AG04450 (cell line): ENCODE measurements around the gene LTBP2. TPM values are rescaled to one million over a fixed set of nuclear protein-coding genes. Genes with fewer than 3 reads are reported as not detected.

Source experiments
- CTCF ChIA-PET: fragments of 300-600, 350-600 bp; formaldehyde crosslinking; extraction: SDS; loops from one replicate; lab custom pipeline; 2022; ENCODE audit warnings: antibody characterized with exemption, inconsistent platforms; lab: Charles Lee
- POLR2A ChIA-PET: fragments of 350-600 bp; formaldehyde crosslinking; extraction: SDS; loops from one replicate; lab custom pipeline; 2021; ENCODE audit warnings: antibody characterized with exemption, inconsistent platforms; lab: Yijun Ruan, JAX
- DNase-seq: peaks from one replicate; pipeline ENCODE4 v3.0.0-alpha.2; 2011; ENCODE audit warnings: low read depth, low spot score
- H3K27ac ChIP-seq: one replicate; pipeline ENCODE4 v1.5.1; 2012; ENCODE audit warnings: low read depth, low read length, control low read depth
- H3K27me3 ChIP-seq: one replicate; pipeline ENCODE4 v1.6.0; 2012; ENCODE audit warnings: low read length; ENCODE audit not compliant: control insufficient read depth, insufficient read depth
- H3K4me3 ChIP-seq: 2 replicates; pipeline ENCODE4 v1.5.1; 2011; ENCODE audit warnings: mild to moderate bottlenecking, low read depth, low read length, control low read depth
- H3K9me3 ChIP-seq: 2 replicates; pipeline ENCODE4 v1.5.1; 2012; ENCODE audit warnings: low read length; ENCODE audit not compliant: control insufficient read depth, insufficient read depth
- polyA plus RNA-seq: library from polyadenylated mRNA; depleted of rRNA; stranded (reverse); fragments of >200 nt; gene quantifications from 2 replicates; pipeline ENCODE4 v1.2.3, GENCODE V29; 2011
- TF ChIP-seq, protein P1 (sequence below): IDR thresholded peaks from 2 replicates; pipeline ENCODE4 v1.5.1; 2011; ENCODE audit warnings: low read depth, low read length, control low read depth, inconsistent platforms

Gene LTBP2
- polyA plus RNA-seq, 1 experiment = 44.3 TPM

DNA sequence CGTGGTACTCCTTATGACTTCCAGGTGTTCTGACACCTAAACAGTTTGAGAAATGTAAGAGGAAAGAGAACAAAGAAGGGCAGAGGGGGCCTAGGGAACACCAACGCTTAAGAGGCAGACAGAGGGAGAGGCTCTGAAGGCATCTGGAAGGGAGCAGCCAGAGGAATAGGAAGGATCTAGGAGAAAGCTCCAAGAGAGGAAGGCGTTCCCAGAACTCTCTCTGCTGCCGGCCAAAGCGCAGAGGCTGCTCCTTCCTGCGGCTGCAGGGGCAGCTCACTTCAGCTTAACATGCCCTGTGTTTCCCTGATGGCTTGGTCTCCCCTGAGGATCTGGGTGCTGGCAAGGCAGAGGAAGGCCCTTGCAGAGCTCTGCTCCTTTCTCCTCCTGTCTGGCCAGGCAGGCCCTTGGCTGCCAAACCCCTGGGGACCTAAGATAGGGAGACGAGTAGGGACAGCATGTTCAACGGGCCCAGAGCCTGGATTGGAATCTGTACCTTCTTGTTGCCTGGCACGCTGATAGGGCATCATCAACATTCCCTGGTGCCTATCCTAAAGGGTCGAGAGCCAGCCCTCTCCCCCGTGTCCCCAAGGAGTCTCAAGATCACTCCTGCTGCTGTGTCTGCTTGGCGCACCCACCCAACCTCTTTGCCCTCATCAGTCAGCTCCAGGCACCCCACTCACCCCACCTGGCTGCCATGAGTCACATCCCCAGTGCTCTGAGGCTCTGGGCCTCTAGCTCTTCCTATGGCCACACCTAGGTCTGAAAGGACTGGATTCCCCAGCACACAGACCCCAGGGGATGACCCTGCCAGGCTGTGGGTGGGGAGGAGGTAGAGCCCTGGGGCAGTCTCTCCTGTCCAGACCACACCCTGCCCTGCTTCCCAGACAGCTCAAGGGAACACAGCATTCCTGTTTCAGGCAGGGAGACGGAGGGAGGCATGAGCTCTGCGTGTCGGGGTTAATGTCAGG, 45.6 kb downstream of the LTBP2 start:
- H3K27ac ChIP-seq = peak overlapping the region; percentile 47
- CTCF ChIA-PET = interaction anchor here (0.6 to 2.0 kb wide), 4 partner anchors 23 to 64 kb away, joined by 4 to 7 read pairs (median 4); no protein-coding TSS in a partner anchor

DNA sequence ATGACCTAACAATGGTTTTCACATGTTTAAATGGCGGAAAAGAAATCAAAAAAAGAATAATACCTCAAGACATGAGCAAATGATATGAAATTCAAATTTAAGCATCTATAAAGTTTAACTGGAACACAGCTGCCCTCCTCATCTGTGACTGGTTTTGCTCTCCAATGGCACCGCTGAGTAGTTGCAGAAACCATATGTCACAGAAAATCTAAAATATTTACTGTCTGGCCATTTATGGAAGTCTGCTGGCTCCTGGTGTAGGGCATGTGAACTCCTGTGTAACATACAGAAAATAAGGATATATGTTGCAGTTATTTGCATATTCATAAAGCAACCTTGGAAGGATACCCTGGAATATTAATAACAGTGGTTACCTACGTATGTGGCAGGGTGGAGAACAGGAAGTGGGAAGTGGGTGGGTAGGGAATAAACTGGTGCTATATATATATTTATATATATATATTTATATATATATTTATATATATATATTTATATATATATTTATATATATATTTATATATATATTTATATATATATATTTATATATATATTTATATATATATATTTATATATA, 48.4 kb downstream of the LTBP2 start:
- TF ChIP-seq, protein P1, sequence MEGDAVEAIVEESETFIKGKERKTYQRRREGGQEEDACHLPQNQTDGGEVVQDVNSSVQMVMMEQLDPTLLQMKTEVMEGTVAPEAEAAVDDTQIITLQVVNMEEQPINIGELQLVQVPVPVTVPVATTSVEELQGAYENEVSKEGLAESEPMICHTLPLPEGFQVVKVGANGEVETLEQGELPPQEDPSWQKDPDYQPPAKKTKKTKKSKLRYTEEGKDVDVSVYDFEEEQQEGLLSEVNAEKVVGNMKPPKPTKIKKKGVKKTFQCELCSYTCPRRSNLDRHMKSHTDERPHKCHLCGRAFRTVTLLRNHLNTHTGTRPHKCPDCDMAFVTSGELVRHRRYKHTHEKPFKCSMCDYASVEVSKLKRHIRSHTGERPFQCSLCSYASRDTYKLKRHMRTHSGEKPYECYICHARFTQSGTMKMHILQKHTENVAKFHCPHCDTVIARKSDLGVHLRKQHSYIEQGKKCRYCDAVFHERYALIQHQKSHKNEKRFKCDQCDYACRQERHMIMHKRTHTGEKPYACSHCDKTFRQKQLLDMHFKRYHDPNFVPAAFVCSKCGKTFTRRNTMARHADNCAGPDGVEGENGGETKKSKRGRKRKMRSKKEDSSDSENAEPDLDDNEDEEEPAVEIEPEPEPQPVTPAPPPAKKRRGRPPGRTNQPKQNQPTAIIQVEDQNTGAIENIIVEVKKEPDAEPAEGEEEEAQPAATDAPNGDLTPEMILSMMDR = peak; percentile 12; the same call in 1 of the 2 replicates
- no peak for DNase-seq
- no peaks in the 10 kb centered on the region for H3K9me3 ChIP-seq
- CTCF ChIA-PET = interaction anchor here (0.6 to 0.9 kb wide), 2 partner anchors 9 to 48 kb away, joined by 3 read pairs; partner anchors contain the start of gene LTBP2
- H3K27me3 ChIP-seq = no peaks in the 10 kb centered on the region
- POLR2A ChIA-PET = interaction anchor here (1.7 kb wide), 1 partner anchor 8 kb away, joined by 20 read pairs; no protein-coding TSS in a partner anchor
- H3K27ac ChIP-seq = peak overlapping the region; percentile 60
- H3K4me3 ChIP-seq = peak overlapping the region; percentile 33

More for the DNA sequence above, 45.6 kb downstream of the LTBP2 start:
- TF ChIP-seq, protein P1 = no peak
- Histone ChIP-seq H3K27me3 (no peaks in the 10 kb centered on the region), H3K9me3 (no peaks in the 10 kb centered on the region), H3K4me3 (no peak overlapping the region)
- POLR2A ChIA-PET = interaction anchor here (0.7 kb wide), 1 partner anchor 445 kb away, joined by 3 read pairs; no protein-coding TSS in a partner anchor
- DNase-seq = no peak

DNA sequence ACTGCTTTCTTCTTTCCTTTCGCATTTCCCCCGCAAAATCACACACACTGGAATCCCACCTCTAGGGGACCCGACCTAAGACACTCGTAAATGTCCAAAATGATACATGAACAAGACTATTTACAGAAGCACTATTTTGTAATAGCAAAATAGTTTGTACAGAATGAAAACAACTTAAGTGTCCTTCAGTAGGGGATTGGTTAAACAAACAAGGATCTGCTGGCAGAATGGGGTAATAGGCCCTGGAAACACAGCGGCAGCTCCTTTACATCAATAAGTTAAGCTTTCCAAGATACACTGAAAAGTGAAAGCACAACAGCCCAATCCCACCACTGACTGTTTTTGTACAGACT, 48.8 kb downstream of the LTBP2 start:
- TF ChIP-seq, protein P1 = 0 out of 2 replicates have a peak, but pooled peaks have one; percentile 9
- POLR2A ChIA-PET = interaction anchor here (1.7 kb wide), 1 partner anchor 9 kb away, joined by 20 read pairs; no protein-coding TSS in a partner anchor
- no peaks in the 10 kb centered on the region for H3K9me3 ChIP-seq
- no peaks in the 10 kb centered on the region for H3K27me3 ChIP-seq
- H3K4me3 ChIP-seq = peak overlapping the region; percentile 2; the same call in 1 of the 2 replicates
- CTCF ChIA-PET = interaction anchor here (0.9 kb wide), 1 partner anchor 10 kb away, joined by 3 read pairs; no protein-coding TSS in a partner anchor
- DNase-seq = no peak
- H3K27ac ChIP-seq = peak overlapping the region; percentile 60

DNA sequence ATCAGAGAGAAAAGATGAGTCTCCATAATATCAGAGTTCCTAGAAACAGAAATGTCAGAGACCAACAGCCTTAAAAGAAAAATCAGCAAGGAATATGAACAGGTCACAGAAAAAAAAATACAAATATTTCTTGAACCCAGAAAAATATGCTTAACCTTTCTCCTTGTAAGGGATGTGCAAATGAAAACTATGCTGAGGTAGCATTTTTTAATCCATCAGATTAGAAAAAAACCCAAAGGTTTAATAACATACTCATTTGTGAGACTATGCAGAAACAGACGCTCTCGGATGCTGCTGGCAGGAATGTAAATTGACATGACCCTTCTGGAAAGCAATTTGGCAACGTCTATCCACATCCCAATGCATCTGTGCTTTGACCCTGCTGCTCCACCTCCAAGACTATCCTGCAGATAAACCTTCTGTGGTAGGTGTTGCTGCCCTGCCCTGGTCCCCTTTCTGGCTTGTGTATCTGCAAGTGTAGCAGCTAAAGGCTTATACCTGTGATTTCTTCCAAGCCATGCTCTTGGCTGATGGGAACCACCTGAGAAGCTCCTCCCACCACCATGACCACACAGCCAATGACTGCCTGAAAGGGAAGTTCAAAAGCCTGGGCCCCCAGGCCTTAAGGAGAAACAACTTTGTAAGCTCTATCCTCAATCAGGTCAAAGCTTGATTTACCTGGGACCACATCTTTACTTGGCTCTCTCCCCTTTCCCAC, 49.4 kb downstream of the LTBP2 start:
- peak overlapping the region; percentile 2; the same call in 1 of the 2 replicates for H3K4me3 ChIP-seq
- TF ChIP-seq, protein P1 = peak; percentile 40
- H3K9me3 ChIP-seq = no peaks in the 10 kb centered on the region
- POLR2A ChIA-PET = interaction anchor here (1.7 kb wide), 1 partner anchor 9 kb away, joined by 20 read pairs; no protein-coding TSS in a partner anchor
- H3K27me3 ChIP-seq = no peaks in the 10 kb centered on the region
- CTCF ChIA-PET = interaction anchor here (0.9 to 1.7 kb wide), 3 partner anchors 9 to 62 kb away, joined by 3 to 4 read pairs (median 3); no protein-coding TSS in a partner anchor
- DNase-seq = no peak
- H3K27ac ChIP-seq = peak overlapping the region; percentile 60
